ENCODE results near the gene ELF5.

ELF5 gene

DNA sequence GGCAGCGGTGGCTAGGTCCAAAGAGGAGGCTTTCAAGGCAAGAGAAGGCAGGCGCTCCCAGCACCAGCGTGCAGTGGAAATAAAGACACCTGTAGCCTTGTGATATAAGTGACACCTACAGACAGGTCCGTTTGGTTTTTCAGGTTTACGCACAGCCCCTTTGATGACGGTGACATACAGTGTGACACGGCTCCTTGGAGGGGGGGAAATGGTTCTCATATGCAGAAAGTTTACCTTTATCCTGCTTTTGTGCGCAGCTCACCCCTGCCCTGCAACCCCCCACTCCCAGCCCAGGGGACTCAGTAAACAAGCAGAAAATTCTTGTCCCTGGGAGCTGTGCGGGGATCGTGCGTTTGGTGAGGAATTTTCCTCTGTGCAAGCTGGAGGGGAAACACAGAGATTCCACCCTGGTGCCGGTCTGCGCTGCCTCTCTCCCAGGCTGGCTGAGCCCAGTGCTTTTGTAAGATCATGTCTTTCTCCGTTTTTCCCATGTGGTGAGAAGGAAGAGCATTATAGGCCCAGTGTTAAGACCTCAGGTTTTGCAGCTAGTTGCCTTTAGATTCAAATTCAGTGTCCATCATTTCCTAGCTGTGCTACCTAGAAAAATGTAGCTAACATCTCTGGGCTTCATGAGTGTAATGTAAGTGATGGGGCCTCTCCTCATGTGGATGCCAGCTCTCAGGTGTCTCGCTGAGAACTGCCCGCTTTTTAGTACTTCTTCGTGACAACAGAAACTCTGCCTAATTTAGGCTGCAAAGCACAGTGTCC, at the start of gene ELF5:
Gene ELF5, minus strand, starts transcription at position 113 of the 768 bp plus-strand sequence. CDS start 8,045 bp downstream, outside the sequence.
- no peak for DNase-seq (ENCODE audit: low spot score)

- DNase-seq (ENCODE audit: low spot score), result no peak
Observed at GRCh38 chr11:34562976-34563375, 49.4 kb upstream of the ELF5 start.

DNA sequence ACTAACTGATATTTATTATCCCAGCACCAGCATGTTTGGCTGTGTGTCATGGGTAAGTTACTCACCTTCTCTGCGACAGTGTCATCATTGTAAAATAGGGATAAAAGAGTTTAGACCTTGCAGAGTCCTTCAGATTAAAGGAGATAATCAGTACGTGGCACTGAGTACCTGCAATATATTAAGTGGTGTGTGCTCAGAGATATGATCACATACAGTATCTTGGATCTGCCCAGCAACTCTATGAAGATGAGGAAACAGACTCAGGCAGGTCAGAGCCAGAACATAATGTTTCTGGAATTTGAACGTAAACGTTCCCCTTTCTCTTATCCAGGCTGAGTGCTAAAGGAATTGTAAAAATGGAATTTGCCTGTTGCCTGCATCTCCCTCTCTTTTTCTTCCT, 46.9 kb upstream of the ELF5 start:
- DNase-seq (ENCODE audit: low spot score), result no peak

GRCh38 chr11:34558673-34559072, 45.1 kb upstream of the ELF5 start:
- DNase-seq (ENCODE audit: low spot score), result no peak

- no peak for DNase-seq (ENCODE audit: low spot score)
Observed at GRCh38 chr11:34558211-34558610, 44.6 kb upstream of the ELF5 start.

- no peak for DNase-seq (ENCODE audit: low spot score)
Observed at GRCh38 chr11:34552270-34552669, 38.7 kb upstream of the ELF5 start.

DNA sequence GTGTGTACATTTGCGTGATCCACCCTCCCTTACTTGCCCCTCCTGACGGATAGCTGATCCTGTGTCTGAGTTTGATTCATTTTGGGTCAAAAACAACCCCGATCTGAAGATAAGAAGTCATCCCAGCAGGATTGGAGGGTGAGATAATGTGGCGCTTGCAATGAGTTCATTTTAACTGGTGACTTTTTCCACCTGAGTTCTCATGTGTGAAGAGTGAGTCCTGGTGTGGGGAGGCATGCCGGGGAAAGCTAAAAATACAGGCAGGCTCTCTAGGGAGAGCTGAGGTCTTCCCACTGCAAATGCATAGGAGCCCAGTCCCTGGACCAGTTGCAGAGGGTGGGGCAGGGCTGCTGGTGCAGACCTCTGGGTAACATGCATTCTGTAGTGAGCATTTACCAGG, 35.7 kb upstream of the ELF5 start:
- no peak for DNase-seq (ENCODE audit: low spot score)

DNA sequence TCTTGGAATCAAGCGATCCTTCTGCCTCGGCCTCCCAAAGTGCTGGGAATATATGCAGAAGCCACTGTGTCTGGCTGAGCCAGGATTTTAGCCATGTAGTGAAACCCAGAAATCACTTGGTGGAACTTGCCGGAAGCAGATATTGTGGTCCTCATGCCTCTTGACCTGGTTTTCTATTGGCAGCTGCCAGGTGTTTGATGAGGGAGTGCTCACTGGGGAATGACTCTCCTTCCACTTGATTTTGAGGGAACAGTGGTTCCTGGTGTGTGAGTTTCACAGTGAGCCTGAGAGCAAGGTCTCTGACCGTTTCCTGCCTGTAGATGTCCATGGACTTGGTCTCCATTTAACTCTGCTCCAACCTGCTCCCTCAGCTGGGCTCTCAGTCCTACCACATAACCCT, 34.7 kb upstream of the ELF5 start:
- DNase-seq (ENCODE audit: low spot score), result no peak

GRCh38 chr11:34546511-34547209, 33.1 kb upstream of the ELF5 start:
- DNase-seq (ENCODE audit: low spot score), result no peak

- DNase-seq (ENCODE audit: low spot score), result no peak
Observed at GRCh38 chr11:34542089-34542488, 28.5 kb upstream of the ELF5 start.

- no peak for DNase-seq (ENCODE audit: low spot score)
Observed at GRCh38 chr11:34540870-34541269, 27.3 kb upstream of the ELF5 start.

GRCh38 chr11:34537636-34538035, 24.0 kb upstream of the ELF5 start:
- DNase-seq (ENCODE audit: low spot score), result no peak

GRCh38 chr11:34536056-34536455, 22.5 kb upstream of the ELF5 start:
- DNase-seq (ENCODE audit: low spot score), result no peak

DNA sequence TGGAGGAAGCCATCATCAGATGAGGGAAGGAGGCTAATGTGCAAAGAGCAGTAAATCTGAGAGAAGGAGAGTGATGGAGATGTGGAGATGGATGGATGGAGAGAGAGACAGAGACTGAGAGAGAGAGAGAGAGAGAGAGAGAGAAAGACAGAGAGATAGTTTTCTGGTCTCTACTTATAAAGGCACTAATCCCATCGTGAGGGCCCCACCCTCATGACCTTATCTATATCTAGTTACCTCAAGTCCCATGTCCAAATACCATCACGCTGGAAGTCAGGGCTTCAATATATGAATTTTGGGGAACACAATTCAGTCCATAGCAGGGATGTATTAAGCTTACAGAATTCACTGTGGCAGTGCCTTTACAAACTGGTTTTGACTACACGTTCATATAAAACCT, 21.2 kb upstream of the ELF5 start:
- DNase-seq (ENCODE audit: low spot score), result no peak

GRCh38 chr11:34531663-34532062, 18.1 kb upstream of the ELF5 start:
- no peak for DNase-seq (ENCODE audit: low spot score)

GRCh38 chr11:34530545-34531234, 17.1 kb upstream of the ELF5 start:
- no peak for DNase-seq (ENCODE audit: low spot score)

DNA sequence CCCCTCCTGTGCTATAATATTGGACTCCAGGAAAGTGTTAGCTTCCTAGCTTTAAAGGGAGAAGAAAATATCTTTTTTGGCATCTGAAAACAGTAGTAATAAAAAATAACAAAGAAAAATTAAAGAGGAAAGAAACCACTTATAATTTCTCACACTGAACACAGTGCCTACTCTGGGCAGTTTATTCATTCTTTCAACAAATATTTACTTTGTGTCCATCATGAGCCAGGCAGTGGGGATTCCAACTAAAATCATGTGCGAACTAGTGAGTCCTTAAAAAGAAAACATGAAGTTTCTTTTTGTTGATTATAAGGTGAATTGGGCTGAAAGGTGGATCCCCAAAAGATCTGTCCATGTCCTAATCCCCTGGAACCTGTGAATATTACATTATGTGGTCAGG, 16.0 kb upstream of the ELF5 start:
- no peak for DNase-seq (ENCODE audit: low spot score)

- DNase-seq (ENCODE audit: low spot score), result no peak
Observed at GRCh38 chr11:34528072-34528471, 14.5 kb upstream of the ELF5 start.

DNA sequence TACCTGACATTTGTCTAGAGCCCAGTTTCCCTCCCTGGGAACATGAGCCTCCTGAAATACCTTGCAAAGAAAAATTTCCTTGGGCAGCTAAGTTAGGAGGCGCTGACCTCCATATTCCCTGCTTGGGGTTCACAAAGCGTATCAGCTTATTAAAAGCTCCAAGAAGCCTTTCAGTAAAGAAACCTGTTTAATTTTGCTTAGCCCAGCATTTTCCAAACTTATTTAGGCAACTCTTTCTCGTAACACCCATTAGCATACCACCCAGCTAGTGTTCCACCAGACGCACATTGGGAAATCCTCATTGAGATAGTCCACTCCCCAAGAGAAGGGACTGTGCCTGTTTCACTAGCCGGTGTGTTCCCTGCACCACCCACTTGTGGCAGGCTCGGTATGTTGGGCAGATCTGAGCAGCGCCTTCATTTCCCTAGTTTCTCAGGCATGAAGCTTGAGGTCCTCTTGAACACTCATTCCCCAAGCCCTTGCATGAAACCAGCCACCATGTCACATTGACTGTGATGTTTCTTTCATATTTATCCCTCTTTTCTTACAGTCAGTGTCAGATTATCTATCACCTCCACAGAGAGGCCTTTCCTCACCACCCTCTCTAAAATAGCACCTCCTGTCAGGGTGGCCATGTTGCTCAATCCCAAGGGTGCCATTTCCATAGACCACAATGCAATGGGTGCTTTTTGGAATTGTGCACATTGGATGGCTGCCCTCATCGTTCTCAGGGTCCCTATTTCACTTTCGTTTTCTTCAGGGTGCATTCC, 12.5 kb upstream of the ELF5 start:
- no peak for DNase-seq (ENCODE audit: low spot score)

- no peak for DNase-seq (ENCODE audit: low spot score)
Observed at GRCh38 chr11:34525098-34525497, 11.5 kb upstream of the ELF5 start.

DNA sequence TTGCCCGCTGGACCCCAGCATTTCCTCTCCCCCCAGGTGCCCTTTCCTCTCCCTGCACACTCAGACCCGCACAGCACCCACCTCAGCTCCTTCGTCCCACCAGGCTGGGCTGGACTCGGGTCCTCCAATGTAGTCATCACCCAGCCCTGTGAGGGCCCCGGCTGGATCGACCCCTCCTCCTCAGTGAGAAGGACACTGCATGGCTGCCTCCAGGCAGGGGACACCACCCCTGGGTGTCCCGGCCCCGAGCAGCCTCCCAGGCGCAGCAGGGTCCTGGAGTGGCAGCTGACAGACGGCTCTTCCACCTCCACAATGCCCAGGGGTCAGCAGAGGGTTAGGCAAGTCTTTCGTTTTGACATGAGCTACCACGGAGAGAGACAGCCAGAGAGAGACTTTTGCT, 11.1 kb upstream of the ELF5 start:
- DNase-seq (ENCODE audit: low spot score), result no peak

GRCh38 chr11:34523053-34523452, 9.5 kb upstream of the ELF5 start:
- no peak for DNase-seq (ENCODE audit: low spot score)

All from CD4-positive, alpha-beta T cell treated with Interleukin-15 for 4 hours (primary cell).